Cerebellar nuclear complex (tissue), 1 donor: ENCODE results near the gene CLDN25.

Experiments used
- DNase-seq, 2 experiments: peaks; one replicate each; lab custom pipeline; 2025; lab: John Stamatoyannopoulos, UW

The CLDN25 gene

DNA sequence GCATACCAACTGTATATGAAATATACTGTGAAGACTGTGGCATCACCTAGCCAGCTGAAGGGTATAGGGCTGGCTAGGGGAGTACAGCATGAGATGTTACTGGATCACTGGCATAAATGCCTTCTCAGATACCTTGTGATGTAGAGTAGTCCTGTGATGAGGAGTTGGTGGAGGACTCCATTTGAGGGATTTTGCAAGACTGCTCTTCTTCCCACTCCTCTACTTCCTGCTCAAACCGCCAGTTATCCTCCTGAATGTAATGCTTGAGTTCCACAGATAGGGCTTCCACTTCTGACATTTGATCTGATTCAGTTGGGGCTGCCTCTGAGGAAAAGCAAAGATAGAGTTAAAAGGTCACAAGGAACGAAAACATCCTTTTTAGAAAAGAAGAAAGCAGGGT is 29.3 kb downstream of the CLDN25 start:
- no peak for DNase-seq

- no peak for DNase-seq
Observed at GRCh38 chr11:113814181-113814580, 34.6 kb downstream of the CLDN25 start.

DNA sequence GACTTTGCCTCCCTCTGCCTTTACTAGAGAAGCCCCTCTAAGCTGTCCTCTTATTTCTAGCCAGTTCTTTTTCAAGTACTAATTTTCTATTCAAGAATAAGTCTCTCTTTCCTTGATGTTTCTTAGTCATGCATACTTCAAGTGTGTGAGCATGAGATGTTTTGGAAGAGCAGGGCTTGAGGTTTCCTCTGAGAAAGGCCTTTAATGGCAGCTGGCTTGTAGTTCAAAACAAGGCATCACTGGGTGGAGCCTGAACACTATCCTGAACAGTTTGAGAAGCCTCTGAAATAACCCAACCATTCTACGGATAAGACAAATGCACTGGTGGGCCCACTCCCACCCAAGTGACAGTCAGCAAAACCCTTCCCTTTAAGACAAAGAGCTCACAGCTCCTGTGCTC is 37.6 kb downstream of the CLDN25 start:
- no peak for DNase-seq

DNA sequence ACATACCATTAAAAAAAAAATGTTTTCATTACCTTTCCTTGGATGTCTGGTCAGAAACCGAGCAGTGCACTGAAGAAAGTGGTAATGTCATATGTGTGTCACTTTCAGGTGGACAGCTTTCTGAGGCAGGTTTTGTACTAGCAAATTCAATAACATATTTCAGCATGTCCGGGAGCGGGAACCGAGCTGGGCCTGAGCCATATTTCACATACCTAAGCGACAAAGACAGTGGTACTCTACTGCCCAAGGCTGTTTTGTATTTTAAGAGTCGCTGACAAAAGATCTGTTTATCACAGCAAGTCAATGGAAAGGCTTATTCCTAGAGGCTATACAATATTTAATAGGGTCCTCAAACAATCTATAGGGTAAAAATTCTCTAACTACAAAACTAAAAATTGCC is 38.0 kb downstream of the CLDN25 start:
- no peak for DNase-seq

GRCh38 chr11:113818426-113818825 is 38.8 kb downstream of the CLDN25 start:
- DNase-seq: no peak

DNA sequence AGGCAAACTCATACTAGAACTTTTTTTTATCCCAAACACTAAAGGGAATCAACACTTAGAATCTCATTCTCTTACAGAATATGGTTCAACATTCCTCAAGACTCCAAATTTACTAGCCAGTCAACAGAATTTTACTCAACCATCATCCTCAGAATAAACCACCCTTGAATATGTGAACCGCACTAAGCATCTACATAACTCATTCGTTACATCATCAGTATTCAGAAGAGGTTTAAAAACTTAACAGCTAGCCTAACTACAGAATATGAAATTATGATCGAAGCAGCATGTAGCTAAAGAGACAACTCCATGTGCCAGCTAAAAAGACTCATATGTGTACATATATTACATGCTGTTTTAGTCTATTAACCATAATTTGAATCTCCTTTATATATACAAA is 47.9 kb downstream of the CLDN25 start:
- DNase-seq: no peak

DNA sequence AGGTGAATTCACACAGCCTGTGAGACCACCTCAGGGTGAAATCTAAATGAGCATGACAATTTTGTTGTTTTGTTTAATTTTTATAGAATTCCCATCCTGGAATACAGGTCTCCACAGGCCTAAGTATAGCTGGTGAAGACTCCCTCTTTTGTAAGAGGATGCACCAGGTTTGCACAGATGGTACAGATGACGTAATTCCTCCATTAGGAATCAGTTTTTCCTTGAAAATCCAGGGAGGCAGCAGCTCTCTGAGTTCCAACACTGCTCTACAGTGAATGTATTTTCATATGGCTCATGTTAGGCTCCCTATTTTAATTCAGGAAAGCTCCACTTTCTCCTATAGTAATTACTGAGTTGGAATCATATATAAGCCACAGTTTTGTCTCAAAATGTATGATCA is 48.6 kb downstream of the CLDN25 start:
- peak; percentile 21 to 72 for DNase-seq

DNA sequence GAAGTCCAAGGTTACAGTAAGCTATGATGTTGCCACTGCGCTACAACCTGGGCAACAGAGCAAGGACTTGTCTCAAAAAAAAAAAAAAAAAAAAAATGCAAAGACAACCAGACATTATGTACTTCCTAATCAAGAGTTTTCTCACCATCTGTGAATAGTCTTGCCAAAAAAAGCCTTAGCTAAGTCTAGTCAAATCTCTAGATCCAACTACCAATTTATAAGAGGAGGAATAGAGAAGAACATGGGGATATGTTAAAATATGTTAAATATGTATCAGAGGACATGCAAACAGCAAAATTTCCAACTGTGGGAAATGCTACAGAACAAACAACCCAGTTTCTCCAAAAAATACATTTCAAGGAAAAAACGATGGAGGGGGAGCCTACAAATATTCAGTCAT is 50.2 kb downstream of the CLDN25 start:
- no peak for DNase-seq
